GM12891 (cell line): Measurements from ENCODE around the gene TMPRSS13.
"Not testable (repeated sequence)": the region's sequence is repeated elsewhere in the genome, so short reads cannot be mapped to it uniquely, and the experiment has no call there.

Source experiments
- POLR2A ChIP-seq: IDR thresholded peaks from 2 replicates; pipeline ENCODE4 v1.6.1; 2011; ENCODE audit warnings: low read depth, low read length, control low read depth
- POLR2AphosphoS5 ChIP-seq: IDR thresholded peaks from 2 replicates; pipeline ENCODE4 v1.6.1; 2011; ENCODE audit warnings: low read depth, low read length, control low read depth
- POU2F2 ChIP-seq: IDR thresholded peaks from 2 replicates; pipeline ENCODE4 v1.6.1; 2011; ENCODE audit warnings: low read depth, mild to moderate bottlenecking, control low read depth, low read length, moderate library complexity
- SPI1 ChIP-seq: IDR thresholded peaks from 2 replicates; pipeline ENCODE4 v1.6.1; 2011; ENCODE audit warnings: low read depth, low read length, control low read depth
- TAF1 ChIP-seq: IDR thresholded peaks from 2 replicates; pipeline ENCODE4 v1.6.1; 2011; ENCODE audit warnings: low read depth, low read length, control low read depth

- TF ChIP-seq POLR2A, POLR2AphosphoS5, SPI1, POU2F2, TAF1: not testable (repeated sequence)
Observed at GRCh38 chr11:117977612-117978264, 48.5 kb upstream of the TMPRSS13 start.
